H1 (cell line): Measurements from ENCODE around the gene PTPRD. TPM values are rescaled to one million over a fixed set of nuclear protein-coding genes. Genes with fewer than 3 reads are reported as not detected.

Experiments
- CTCF ChIA-PET: fragments of 300-600 bp; sonication (Branson Sonifier 250); formaldehyde crosslinking; loops from one replicate; lab custom pipeline; 2021; ENCODE audit not compliant: partially characterized antibody; lab: Charles Lee
- POLR2A ChIA-PET: fragments of 300-600 bp; sonication (Branson Sonifier 250); formaldehyde crosslinking; loops from one replicate; lab custom pipeline; 2021; ENCODE audit warnings: inconsistent platforms; ENCODE audit not compliant: partially characterized antibody; lab: Charles Lee
- DNase-seq, 2 experiments: peaks; one replicate each; pipeline versions ENCODE4 v3.0.0 to v3.0.0-alpha.2; 2010 to 2022; ENCODE audit warnings: low spot score in 2 of 2, low read depth in 1 of 2, mixed read lengths in 1 of 2
- FAIRE-seq: peaks from 2 replicates; lab custom pipeline; 2011; peaks lifted over from hg19 to GRCh38; lab: Jason Lieb, UNC
- H2AFZ ChIP-seq: 2 replicates; pipeline ENCODE4 v1.8.1; 2012; ENCODE audit warnings: low read length, inconsistent platforms
- H2AK5ac ChIP-seq: 2 replicates; pipeline ENCODE4 v1.6.1; 2013; ENCODE audit warnings: low read depth, low read length
- H2BK120ac ChIP-seq: replicated peaks from 2 replicates; pipeline ENCODE3; 2013; ENCODE audit warnings: low read depth, low read length, inconsistent platforms
- H2BK12ac ChIP-seq: 2 replicates; pipeline ENCODE4 v1.6.1; 2013; ENCODE audit warnings: low read depth, low read length
- H2BK15ac ChIP-seq: 2 replicates; pipeline ENCODE4 v1.6.1; 2013; ENCODE audit warnings: low read length
- H2BK20ac ChIP-seq: 2 replicates; pipeline ENCODE4 v1.6.1; 2013; ENCODE audit warnings: low read length
- H2BK5ac ChIP-seq: 2 replicates; pipeline ENCODE4 v1.6.1; 2013; ENCODE audit warnings: low read depth, low read length
- H3K14ac ChIP-seq: 2 replicates; pipeline ENCODE4 v1.6.1; 2013; ENCODE audit warnings: inconsistent platforms; ENCODE audit not compliant: insufficient read length
- H3K18ac ChIP-seq: 2 replicates; pipeline ENCODE4 v1.6.1; 2013; ENCODE audit warnings: low read length; ENCODE audit errors: extremely low read depth
- H3K23ac ChIP-seq: 2 replicates; pipeline ENCODE4 v1.6.1; 2013; ENCODE audit warnings: inconsistent platforms; ENCODE audit not compliant: insufficient read length
- H3K23me2 ChIP-seq: 2 replicates; pipeline ENCODE4 v1.6.1; 2013; ENCODE audit warnings: low read depth, low read length
- H3K27ac ChIP-seq: 2 replicates; pipeline ENCODE4 v1.6.1; 2011; ENCODE audit warnings: low read depth, low read length, inconsistent platforms
- H3K27me3 ChIP-seq, 4 experiments: replicated peaks in 1 of 4; 1 replicate in 1 of 4; 2 replicates in 3 of 4; pipeline versions ENCODE4 v1.6.1 to v1.8.1; 2011 to 2013; ENCODE audit warnings: low read length in 3 of 4, mild to moderate bottlenecking in 3 of 4, inconsistent platforms in 2 of 4, mixed read lengths in 2 of 4, moderate library complexity in 1 of 4; ENCODE audit not compliant: control insufficient read depth in 3 of 4, insufficient read depth in 3 of 4; ENCODE audit errors: extremely low read depth in 1 of 4
- H3K36me3 ChIP-seq, 4 experiments: 2 replicates each; pipeline versions ENCODE4 v1.6.1 to v1.8.1; 2011 to 2013; ENCODE audit warnings: mild to moderate bottlenecking in 4 of 4, low read length in 3 of 4, moderate library complexity in 2 of 4, control low read depth in 1 of 4, inconsistent platforms in 1 of 4; ENCODE audit not compliant: insufficient read depth in 4 of 4, control insufficient read depth in 2 of 4
- H3K4ac ChIP-seq: replicated peaks from 2 replicates; pipeline ENCODE3; 2013; ENCODE audit warnings: low read length, low read depth, mixed read lengths, inconsistent platforms; ENCODE audit not compliant: insufficient read length
- H3K4me1 ChIP-seq, 4 experiments: replicated peaks in 1 of 4; 1 replicate in 1 of 4; 2 replicates in 3 of 4; pipeline versions ENCODE4 v1.6.1 to v1.8.1; 2011 to 2013; ENCODE audit warnings: low read length in 3 of 4, inconsistent platforms in 2 of 4, mixed read lengths in 1 of 4; ENCODE audit not compliant: insufficient read depth in 4 of 4, control insufficient read depth in 3 of 4
- H3K4me2 ChIP-seq, 2 experiments: 2 replicates each; pipeline versions ENCODE4 v1.6.1 to v1.8.1; 2011 to 2013; ENCODE audit warnings: low read depth in 2 of 2, low read length in 2 of 2, control low read depth in 1 of 2, inconsistent platforms in 1 of 2, mild to moderate bottlenecking in 1 of 2; ENCODE audit not compliant: insufficient read depth in 1 of 2
- H3K4me3 ChIP-seq, 4 experiments: fragments of 200-600, 300-600 bp in 1 of 4; sonication (generic), shearing (Covaris generic), sonication (Bioruptor Twin) in 1 of 4; 2 replicates each; pipeline versions ENCODE4 v1.5.1 to v1.8.1; 2011 to 2016; ENCODE audit warnings: low read length in 4 of 4, low read depth in 3 of 4, control low read depth in 2 of 4, inconsistent platforms in 2 of 4, mild to moderate bottlenecking in 2 of 4, mixed read lengths in 1 of 4, moderate library complexity in 1 of 4; ENCODE audit not compliant: insufficient read depth in 2 of 4; ENCODE audit errors: extremely low read depth in 1 of 4
- H3K56ac ChIP-seq: replicated peaks from 2 replicates; pipeline ENCODE3; 2013; ENCODE audit warnings: low read depth, mild to moderate bottlenecking, mixed read lengths, low read length, inconsistent platforms; ENCODE audit not compliant: insufficient read length
- H3K79me1 ChIP-seq: 2 replicates; pipeline ENCODE4 v1.6.1; 2013; ENCODE audit warnings: low read depth, low read length, control low read depth
- H3K79me2 ChIP-seq, 2 experiments: 2 replicates each; pipeline versions ENCODE4 v1.6.1 to v1.8.1; 2012 to 2013; ENCODE audit warnings: low read length in 2 of 2, mild to moderate bottlenecking in 2 of 2, inconsistent platforms in 1 of 2; ENCODE audit not compliant: insufficient read depth in 2 of 2, control insufficient read depth in 1 of 2
- H3K9ac ChIP-seq, 4 experiments: replicated peaks in 1 of 4; 1 replicate in 1 of 4; 2 replicates in 3 of 4; pipeline versions ENCODE4 v1.6.1 to v1.8.1; 2011 to 2013; ENCODE audit warnings: low read depth in 3 of 4, low read length in 3 of 4, control low read depth in 2 of 4, mild to moderate bottlenecking in 2 of 4, moderate library complexity in 2 of 4, inconsistent platforms in 1 of 4; ENCODE audit errors: extremely low read depth in 1 of 4
- H3K9me3 ChIP-seq, 2 experiments: 2 replicates each; pipeline versions ENCODE4 v1.6.1 to v1.8.1; 2012 to 2013; ENCODE audit warnings: mild to moderate bottlenecking in 2 of 2, moderate library complexity in 2 of 2, control low read depth in 1 of 2, inconsistent platforms in 1 of 2, low read depth in 1 of 2, low read length in 1 of 2, mixed read lengths in 1 of 2; ENCODE audit not compliant: insufficient read depth in 2 of 2
- H4K20me1 ChIP-seq, 2 experiments: replicated peaks in 1 of 2; 2 replicates each; pipeline versions ENCODE3 to v1.8.1; 2011 to 2013; ENCODE audit warnings: inconsistent platforms in 2 of 2, low read length in 2 of 2, mild to moderate bottlenecking in 1 of 2; ENCODE audit not compliant: insufficient read depth in 2 of 2, control insufficient read depth in 1 of 2
- H4K5ac ChIP-seq: 2 replicates; pipeline ENCODE4 v1.6.1; 2013; ENCODE audit warnings: low read length, low read depth, mixed read lengths, inconsistent platforms; ENCODE audit not compliant: insufficient read length
- H4K8ac ChIP-seq: 2 replicates; pipeline ENCODE4 v1.8.0; 2013; ENCODE audit warnings: mild to moderate bottlenecking, moderate library complexity, low read length, inconsistent platforms; ENCODE audit not compliant: insufficient read depth; ENCODE audit errors: extremely low read depth
- H4K91ac ChIP-seq: replicated peaks from 2 replicates; pipeline ENCODE3; 2013; ENCODE audit warnings: low read length, mixed read lengths, inconsistent platforms; ENCODE audit not compliant: insufficient read length
- CREB1 ChIP-seq: IDR thresholded peaks from 2 replicates; pipeline ENCODE4 v1.6.1; 2012; ENCODE audit warnings: inconsistent platforms
- CTCF ChIP-seq, 3 experiments: IDR thresholded peaks; 1 replicate in 2 of 3; 2 replicates in 1 of 3; pipeline versions ENCODE4 v1.5.1 to v1.6.1; 2011; ENCODE audit warnings: low read length in 3 of 3, mild to moderate bottlenecking in 3 of 3, inconsistent platforms in 2 of 3, low read depth in 1 of 3, moderate library complexity in 1 of 3; ENCODE audit not compliant: insufficient read depth in 1 of 3; ENCODE audit errors: control extremely low read depth in 1 of 3
- SAP30 ChIP-seq: fragments of 300-600 bp; sonication (generic); IDR thresholded peaks from 2 replicates; pipeline ENCODE4 v1.7.1; 2012; ENCODE audit warnings: low read length, moderate library complexity, mild to moderate bottlenecking, inconsistent platforms; ENCODE audit not compliant: insufficient read depth, insufficient replicate concordance
- TAF1 ChIP-seq: IDR thresholded peaks from 2 replicates; pipeline ENCODE4 v1.6.1; 2011; ENCODE audit warnings: mild to moderate bottlenecking, low read depth, low read length
- polyA plus RNA-seq, 7 experiments: library from polyadenylated mRNA; depleted of rRNA in 3 of 7; stranded (reverse) in 5 of 7; unstranded in 2 of 7; fragments of >200 nt in 5 of 7; fragments of 200-250 nt in 2 of 7; gene quantifications; 1 replicate in 5 of 7; 2 replicates in 1 of 7; 4 replicates in 1 of 7; pipeline versions ENCODE4 v1.2.1 to v1.2.3, GENCODE V29; 2011 to 2013; ENCODE audit warnings: missing spikeins in 2 of 7, mixed read lengths in 2 of 7
- total RNA-seq: library from RNA; stranded (reverse); fragmentation: NEBNext Ultra II Directional; extraction: Animal tissue kit (Norgen Biotek cat#: 25700); gene quantifications from 2 replicates; pipeline ENCODE4 v1.2.1, GENCODE V29; 2021

The PTPRD gene
- total and polyA plus RNA-seq, 2 of the 8 experiments (the other 6 are each of a cell fraction or from before 2014, with no cell fraction given): 17.2 to 77.0 TPM

GRCh38 chr9:9499546-9499945, 1113.3 kb downstream of the PTPRD start:
- H3K9ac ChIP-seq: no peak overlapping the region
- H4K8ac ChIP-seq: no peak overlapping the region
- no peak overlapping the region for H2BK15ac ChIP-seq
- H3K23me2 ChIP-seq: no peaks in the 10 kb centered on the region
- ChIA-PET CTCF (interaction anchor here (1.2 to 1.3 kb wide), 2 partner anchors 17 to 109 kb away, joined by 3 read pairs; no protein-coding TSS in a partner anchor), POLR2A (no interaction called here)
- H2AFZ ChIP-seq: no peak overlapping the region
- H4K5ac ChIP-seq: no peak overlapping the region
- FAIRE-seq: no peak
- H4K91ac ChIP-seq: no peak overlapping the region
- H3K4me1 ChIP-seq: no peaks in the 10 kb centered on the region
- no peaks in the 10 kb centered on the region for H3K36me3 ChIP-seq
- H3K14ac ChIP-seq: no peak overlapping the region
- H3K18ac ChIP-seq: no peak overlapping the region
- no peaks in the 10 kb centered on the region for H4K20me1 ChIP-seq
- no peak overlapping the region for H3K4me2 ChIP-seq
- H3K9me3 ChIP-seq: peaks cover 0 to 4% of the 10 kb centered on the region in 2 experiments; a peak in 1 of 4 replicates
- TF ChIP-seq CTCF (IDR thresholded peaks at IDR 0.05; ENCODE audit: control extremely low read depth in 1 of 3, insufficient read depth in 1 of 3, low read depth in 1 of 3, low read length in 3 of 3): peak in 1 of 3 experiments; percentile 7; a peak in 1 of 4 replicates
- no peak for TF ChIP-seq CREB1
- TF ChIP-seq SAP30: no peak
- no peak for TF ChIP-seq TAF1
- H3K56ac ChIP-seq: no peak overlapping the region
- no peak overlapping the region for H2AK5ac ChIP-seq
- no peak overlapping the region for H2BK120ac ChIP-seq
- H2BK5ac ChIP-seq: no peak overlapping the region
- no peak for DNase-seq
- H3K4me3 ChIP-seq: no peak overlapping the region
- no peaks in the 10 kb centered on the region for H3K79me1 ChIP-seq
- no peaks in the 10 kb centered on the region for H3K27me3 ChIP-seq
- H3K4ac ChIP-seq: no peak overlapping the region
- H3K79me2 ChIP-seq: no peaks in the 10 kb centered on the region
- no peak overlapping the region for H3K27ac ChIP-seq
- no peak overlapping the region for H2BK12ac ChIP-seq
- H2BK20ac ChIP-seq: no peak overlapping the region
- H3K23ac ChIP-seq: no peak overlapping the region
